Vagina (tissue), 2 donors: ENCODE results near the gene PAEP.

Experiments used
- CTCF ChIP-seq, 3 experiments: fragments of 450-650 bp in 2 of 3; fragments of 200-600 bp in 1 of 3; sonication (generic) in 1 of 3; IDR thresholded peaks; one replicate each; pipeline ENCODE4 v1.5.1; 2017 to 2019; ENCODE audit warnings: antibody characterized with exemption in 3 of 3, mild to moderate bottlenecking in 2 of 3, moderate library complexity in 2 of 3
- POLR2A ChIP-seq, 2 donors: fragments of 450-650 bp; IDR thresholded peaks; one replicate each; pipeline ENCODE4 v1.6.1; 2017; ENCODE audit warnings: antibody characterized with exemption in 2 of 2, mild to moderate bottlenecking in 2 of 2, moderate library complexity in 2 of 2

- TF ChIP-seq CTCF (IDR thresholded peaks at IDR 0.05) = no peak
- no peak for TF ChIP-seq POLR2A (IDR thresholded peaks at IDR 0.05)
Observed at GRCh38 chr9:135566552-135566951, 5.0 kb downstream of the PAEP start.
